Mucosa of descending colon (tissue), 3 donors: Measurements from ENCODE around the gene EPYC. TPM values are rescaled to one million over a fixed set of nuclear protein-coding genes. Genes with fewer than 3 reads are reported as not detected.

Experiments
- ATAC-seq: fragments of 200-7000 bp; cut with Tn5 transposase; one replicate; pipeline ENCODE4 v1.9.1; 2020; ENCODE audit warnings: mild to moderate bottlenecking, moderate library complexity
- DNase-seq, 3 donors: peaks; one replicate each; pipeline ENCODE4 v3.0.0-alpha.2; 2020
- H3K36me3 ChIP-seq: fragments of 200-600 bp; one replicate; pipeline ENCODE4 v1.8.0; 2021; ENCODE audit warnings: low read depth, mild to moderate bottlenecking
- H3K4me1 ChIP-seq: fragments of 200-600 bp; one replicate; pipeline ENCODE4 v1.8.0; 2021; ENCODE audit warnings: low read depth, mild to moderate bottlenecking
- H3K4me3 ChIP-seq: fragments of 200-600 bp; one replicate; pipeline ENCODE4 v1.8.0; 2021; ENCODE audit warnings: mild to moderate bottlenecking
- H3K9me3 ChIP-seq: fragments of 200-600 bp; one replicate; pipeline ENCODE4 v1.8.0; 2021; ENCODE audit warnings: mild to moderate bottlenecking
- intact Hi-C, 2 donors: fragments of 100-400 bp; cut with DNase I in 1 of 2; cut with micrococcal nuclease in 1 of 2; formaldehyde crosslinking; loops; one replicate each; pipeline versions ENCODE4 v1.11.0 to v1.11.1; 2022; cut with DNase I, micrococcal nuclease
- total RNA-seq, 3 donors: library from RNA; stranded (reverse); fragmentation: NEBNext Ultra II Directional in 2 of 3; extraction: Animal tissue kit (Norgen Biotek cat#: 25700) in 2 of 3; gene quantifications; one replicate each; pipeline versions ENCODE4 v1.2.1 to v1.2.4, GENCODE V29; 2021 to 2023
- TF ChIP-seq, protein P1 (sequence below): fragments of 200-600 bp; IDR thresholded peaks from one replicate; pipeline ENCODE4 v1.8.0; 2022; ENCODE audit warnings: antibody characterized with exemption, mild to moderate bottlenecking
- donor health status: DM: no; HTN: no; CAD: no; lungs with moderate emphysema.
- donor health status: DM: no; HTN: no; CAD: no.
- donor health status: DM: no; HTN: yes; CAD: no.

The EPYC gene
- total RNA-seq, 3 donors from 2014 or later, result not detected

DNA sequence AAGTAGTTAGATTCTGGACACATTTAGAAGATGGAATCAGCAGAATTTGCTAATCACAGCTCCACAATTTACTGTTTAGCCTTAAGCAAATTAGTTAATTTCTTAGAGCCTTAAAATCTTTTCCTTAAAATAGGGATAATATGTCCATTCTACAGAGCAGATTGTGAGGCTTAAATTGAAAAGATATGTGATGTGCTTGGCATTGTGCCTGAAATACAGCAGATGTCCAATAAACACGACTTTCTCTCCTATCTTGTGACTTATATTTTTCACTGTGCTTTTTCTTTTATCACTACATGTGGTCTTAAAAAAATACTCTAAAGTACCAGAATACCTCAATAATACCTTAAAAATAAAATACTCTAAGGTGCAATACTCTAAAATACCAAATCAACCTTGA, 80.4 kb downstream of the EPYC start:
- TF ChIP-seq, protein P1, sequence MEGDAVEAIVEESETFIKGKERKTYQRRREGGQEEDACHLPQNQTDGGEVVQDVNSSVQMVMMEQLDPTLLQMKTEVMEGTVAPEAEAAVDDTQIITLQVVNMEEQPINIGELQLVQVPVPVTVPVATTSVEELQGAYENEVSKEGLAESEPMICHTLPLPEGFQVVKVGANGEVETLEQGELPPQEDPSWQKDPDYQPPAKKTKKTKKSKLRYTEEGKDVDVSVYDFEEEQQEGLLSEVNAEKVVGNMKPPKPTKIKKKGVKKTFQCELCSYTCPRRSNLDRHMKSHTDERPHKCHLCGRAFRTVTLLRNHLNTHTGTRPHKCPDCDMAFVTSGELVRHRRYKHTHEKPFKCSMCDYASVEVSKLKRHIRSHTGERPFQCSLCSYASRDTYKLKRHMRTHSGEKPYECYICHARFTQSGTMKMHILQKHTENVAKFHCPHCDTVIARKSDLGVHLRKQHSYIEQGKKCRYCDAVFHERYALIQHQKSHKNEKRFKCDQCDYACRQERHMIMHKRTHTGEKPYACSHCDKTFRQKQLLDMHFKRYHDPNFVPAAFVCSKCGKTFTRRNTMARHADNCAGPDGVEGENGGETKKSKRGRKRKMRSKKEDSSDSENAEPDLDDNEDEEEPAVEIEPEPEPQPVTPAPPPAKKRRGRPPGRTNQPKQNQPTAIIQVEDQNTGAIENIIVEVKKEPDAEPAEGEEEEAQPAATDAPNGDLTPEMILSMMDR, result no peak
- intact Hi-C loops, result no loop called here
- Histone ChIP-seq H3K4me1 (no peaks in the 10 kb centered on the region), H3K4me3 (no peak overlapping the region), H3K9me3 (peaks cover 5% of the 10 kb centered on the region), H3K36me3 (no peaks in the 10 kb centered on the region)
- DNase-seq, result no peak
- ATAC-seq, result no peak

DNA sequence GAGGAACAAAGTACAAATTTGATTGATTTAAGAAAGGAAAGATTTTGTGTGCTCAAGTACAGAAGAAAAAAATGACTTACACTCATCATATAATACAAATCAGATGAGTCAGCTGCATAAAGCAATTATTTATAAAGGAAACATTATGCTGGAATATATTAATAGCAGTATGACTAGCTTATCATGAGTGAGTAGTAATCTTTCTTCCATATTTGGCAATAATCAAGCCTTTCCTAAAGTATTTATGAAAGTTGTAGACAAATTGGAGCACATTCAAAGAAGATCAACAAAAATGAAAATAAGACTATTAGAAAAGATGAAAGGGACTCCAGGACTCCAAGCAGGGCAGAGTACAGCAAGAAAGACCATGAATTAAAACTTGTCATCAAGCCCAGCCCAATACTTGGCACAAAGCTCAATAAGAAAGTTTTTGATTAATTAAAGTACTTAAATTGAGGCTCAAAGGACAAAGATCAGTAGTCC, 82.6 kb downstream of the EPYC start:
- intact Hi-C loops, result no loop called here
- no peaks in the 10 kb centered on the region for H3K36me3 ChIP-seq
- TF ChIP-seq, protein P1, result no peak
- H3K9me3 ChIP-seq, result no peaks in the 10 kb centered on the region
- DNase-seq, result no peak
- H3K4me1 ChIP-seq, result no peaks in the 10 kb centered on the region
- ATAC-seq, result no peak
- H3K4me3 ChIP-seq, result no peak overlapping the region

DNA sequence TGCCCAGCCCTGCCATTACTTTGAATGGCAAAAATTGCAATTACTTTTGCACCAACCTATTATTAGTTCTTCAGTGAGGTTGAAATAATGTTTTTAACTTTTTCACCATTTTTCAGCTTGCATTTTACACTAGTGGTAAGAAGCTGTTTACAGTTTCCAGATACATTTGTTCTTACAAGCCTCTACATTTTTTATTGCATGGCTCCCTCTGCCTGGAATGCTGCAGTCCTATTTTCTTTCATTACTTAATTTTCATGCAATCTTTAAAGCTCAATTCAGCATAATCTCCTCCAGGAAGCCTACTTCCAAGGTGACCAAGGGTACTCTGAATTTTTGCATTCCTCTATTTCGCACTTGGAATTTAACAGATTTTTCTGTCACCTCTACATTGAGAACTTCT, 83.2 kb downstream of the EPYC start:
- TF ChIP-seq, protein P1, result no peak
- ATAC-seq, result no peak
- intact Hi-C loops, result no loop called here

DNA sequence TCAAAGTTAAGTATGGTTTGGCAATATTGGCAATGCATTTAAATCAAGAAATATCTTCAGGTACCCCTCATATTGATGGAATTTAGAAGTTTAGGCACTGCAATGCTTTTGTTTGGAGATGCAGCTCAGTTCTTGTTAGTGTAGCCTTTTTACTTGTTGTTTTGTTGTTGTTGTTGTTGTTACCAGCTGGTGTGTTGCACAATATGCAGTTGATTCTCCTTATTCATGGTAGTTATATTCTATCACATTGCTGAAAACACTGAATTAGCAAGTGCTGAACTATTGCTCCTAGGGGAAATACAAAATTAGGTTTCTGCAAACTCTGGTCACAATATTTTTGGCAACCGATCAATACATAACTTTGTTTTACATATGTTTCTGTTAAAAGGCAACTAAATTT, 84.5 kb downstream of the EPYC start:
- TF ChIP-seq, protein P1, result no peak
- Histone ChIP-seq H3K4me3 (no peak overlapping the region), H3K36me3 (no peaks in the 10 kb centered on the region), H3K9me3 (no peaks in the 10 kb centered on the region), H3K4me1 (no peaks in the 10 kb centered on the region)
- intact Hi-C loops, result no loop called here
- DNase-seq (no peak), ATAC-seq (no peak)

More for the DNA sequence above, 83.2 kb downstream of the EPYC start:
- Histone ChIP-seq H3K4me3 (no peak overlapping the region), H3K36me3 (no peaks in the 10 kb centered on the region), H3K9me3 (no peaks in the 10 kb centered on the region), H3K4me1 (no peaks in the 10 kb centered on the region)
- DNase-seq, result no peak

DNA sequence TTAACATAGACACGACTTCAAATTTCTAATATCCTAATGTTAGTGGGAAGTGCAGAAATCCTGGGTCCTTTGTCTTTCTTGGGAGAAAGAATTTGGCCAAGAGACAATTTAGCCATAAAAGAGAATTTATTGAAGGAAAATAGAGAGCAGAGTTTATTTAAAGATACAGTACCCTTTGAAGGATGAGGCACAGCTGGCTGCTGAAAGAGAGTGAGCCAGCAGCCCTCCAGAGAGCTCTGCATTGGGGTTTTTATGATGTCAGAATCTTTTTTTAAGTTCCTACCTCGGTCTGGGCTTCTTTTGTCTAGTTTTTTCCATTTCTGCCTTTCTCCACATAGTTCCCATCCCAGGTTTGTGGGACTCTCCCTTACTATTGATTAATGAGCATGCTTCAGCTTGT, 87.3 kb downstream of the EPYC start:
- ATAC-seq, result no peak
- TF ChIP-seq, protein P1, result no peak

DNA sequence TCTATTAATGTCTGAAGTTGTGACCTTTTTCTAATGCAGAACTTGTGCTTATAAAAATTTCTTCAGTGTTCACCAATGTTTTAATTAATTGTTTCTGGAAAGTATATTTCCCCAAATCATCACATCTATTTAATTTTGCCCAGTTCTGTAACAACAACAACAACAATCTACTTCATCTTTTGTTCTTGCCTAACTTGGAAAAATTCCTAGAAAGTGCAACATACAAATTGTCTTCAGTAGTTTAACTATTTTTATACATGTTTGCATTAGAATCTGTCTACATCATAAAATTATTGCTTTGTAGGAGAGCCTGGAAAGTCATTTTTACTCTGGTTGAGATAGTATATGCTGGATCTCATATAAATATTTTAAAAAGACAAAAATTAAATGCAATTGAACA, 88.3 kb downstream of the EPYC start:
- H3K9me3 ChIP-seq, result no peaks in the 10 kb centered on the region
- H3K4me1 ChIP-seq, result no peaks in the 10 kb centered on the region
- no peak overlapping the region for H3K4me3 ChIP-seq
- intact Hi-C loops, result no loop called here
- TF ChIP-seq, protein P1, result no peak
- ATAC-seq, result no peak
- DNase-seq, result no peak
- H3K36me3 ChIP-seq, result no peaks in the 10 kb centered on the region

More for the DNA sequence above, 87.3 kb downstream of the EPYC start:
- Histone ChIP-seq H3K36me3 (no peaks in the 10 kb centered on the region), H3K9me3 (no peaks in the 10 kb centered on the region), H3K4me1 (no peaks in the 10 kb centered on the region), H3K4me3 (no peak overlapping the region)
- intact Hi-C loops, result no loop called here
- no peak for DNase-seq
